Measurements from ENCODE around the gene ZNF532.

DNA sequence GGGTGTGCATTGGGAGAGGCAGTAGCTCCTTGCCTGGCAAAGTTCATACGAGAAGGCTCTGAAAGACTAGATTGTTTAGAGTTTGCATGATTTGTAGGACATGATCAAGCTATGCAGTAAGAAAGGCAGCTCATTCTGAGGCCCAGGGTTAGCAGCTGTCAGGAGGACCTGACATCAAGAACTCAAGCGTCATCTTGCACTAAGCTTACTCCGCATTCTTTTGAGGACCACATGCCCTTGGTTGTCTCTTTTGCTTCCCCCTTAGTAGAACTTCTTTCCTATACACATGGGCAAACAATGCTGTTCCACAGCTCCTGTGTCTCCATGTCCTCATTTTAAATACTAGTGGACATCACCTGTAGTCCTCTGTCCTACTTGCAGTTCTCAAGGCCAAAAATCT lies 14.0 kb downstream of the ZNF532 start:
- TF ChIP-seq, protein P1, sequence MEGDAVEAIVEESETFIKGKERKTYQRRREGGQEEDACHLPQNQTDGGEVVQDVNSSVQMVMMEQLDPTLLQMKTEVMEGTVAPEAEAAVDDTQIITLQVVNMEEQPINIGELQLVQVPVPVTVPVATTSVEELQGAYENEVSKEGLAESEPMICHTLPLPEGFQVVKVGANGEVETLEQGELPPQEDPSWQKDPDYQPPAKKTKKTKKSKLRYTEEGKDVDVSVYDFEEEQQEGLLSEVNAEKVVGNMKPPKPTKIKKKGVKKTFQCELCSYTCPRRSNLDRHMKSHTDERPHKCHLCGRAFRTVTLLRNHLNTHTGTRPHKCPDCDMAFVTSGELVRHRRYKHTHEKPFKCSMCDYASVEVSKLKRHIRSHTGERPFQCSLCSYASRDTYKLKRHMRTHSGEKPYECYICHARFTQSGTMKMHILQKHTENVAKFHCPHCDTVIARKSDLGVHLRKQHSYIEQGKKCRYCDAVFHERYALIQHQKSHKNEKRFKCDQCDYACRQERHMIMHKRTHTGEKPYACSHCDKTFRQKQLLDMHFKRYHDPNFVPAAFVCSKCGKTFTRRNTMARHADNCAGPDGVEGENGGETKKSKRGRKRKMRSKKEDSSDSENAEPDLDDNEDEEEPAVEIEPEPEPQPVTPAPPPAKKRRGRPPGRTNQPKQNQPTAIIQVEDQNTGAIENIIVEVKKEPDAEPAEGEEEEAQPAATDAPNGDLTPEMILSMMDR (IDR thresholded peaks at IDR 0.05) = no peak
- TF ChIP-seq POLR2A (IDR thresholded peaks at IDR 0.05) (no peak), POLR2AphosphoS5 (IDR thresholded peaks at IDR 0.05; ENCODE audit: insufficient read depth in 1 of 2, low read depth in 1 of 2) (no peak)
